Measurements from ENCODE around the gene SCFD2.

Gene SCFD2

GRCh38 chr4:53322696-53323095 is 43.2 kb downstream of the SCFD2 start:
- Histone ChIP-seq H4K20me1 (ENCODE audit: insufficient read depth, low read length) (peaks cover 14% of the 10 kb centered on the region; the same call in 1 of the 2 replicates), H3K27me3 (ENCODE audit: insufficient read depth, low read length, poor library complexity) (no peaks in the 10 kb centered on the region), H3K27ac (ENCODE audit: low read length) (no peak overlapping the region), H2AFZ (ENCODE audit: low read depth, low read length) (no peak overlapping the region), H3K9ac (ENCODE audit: low read depth, low read length) (no peak overlapping the region), H3K4me1 (ENCODE audit: insufficient read depth, low read length) (0 out of 2 replicates have a peak, but pooled peaks cover 4% of the 10 kb centered on the region), H3K4me2 (ENCODE audit: insufficient read depth, low read length) (no peak overlapping the region), H3K9me3 (ENCODE audit: insufficient read depth, low read length, severe bottlenecking) (no peaks in the 10 kb centered on the region), H3K79me2 (ENCODE audit: insufficient read depth, low read length) (peaks cover 4% of the 10 kb centered on the region; the same call in 1 of the 2 replicates), H3K36me3 (ENCODE audit: insufficient read depth, low read length) (peaks cover 5% of the 10 kb centered on the region; the same call in 1 of the 2 replicates), H3K4me3 (ENCODE audit: low read depth in 1 of 2, low read length in 2 of 2) (no peak overlapping the region)
- no peak for TF ChIP-seq EZH2 (IDR thresholded peaks at IDR 0.05; ENCODE audit: borderline replicate concordance, low read depth, low read length, severe bottlenecking)
- TF ChIP-seq CTCF (IDR thresholded peaks at IDR 0.05; ENCODE audit: borderline replicate concordance, extremely low read depth, low read length, poor library complexity, severe bottlenecking) = no peak
- DNase-seq (no peak), ATAC-seq (ENCODE audit: insufficient read depth, low read depth) (no peak)

- DNase-seq = no peak
- Histone ChIP-seq H4K20me1 (ENCODE audit: insufficient read depth, low read length) (peaks cover 14% of the 10 kb centered on the region; the same call in 1 of the 2 replicates), H3K9ac (ENCODE audit: low read depth, low read length) (no peak overlapping the region), H3K79me2 (ENCODE audit: insufficient read depth, low read length) (peaks cover 4% of the 10 kb centered on the region; the same call in 1 of the 2 replicates), H3K9me3 (ENCODE audit: insufficient read depth, low read length, severe bottlenecking) (no peaks in the 10 kb centered on the region), H3K27ac (ENCODE audit: low read length) (no peak overlapping the region), H3K4me1 (ENCODE audit: insufficient read depth, low read length) (0 out of 2 replicates have a peak, but pooled peaks cover 4% of the 10 kb centered on the region), H2AFZ (ENCODE audit: low read depth, low read length) (no peak overlapping the region), H3K4me3 (ENCODE audit: low read depth in 1 of 2, low read length in 2 of 2) (no peak overlapping the region), H3K36me3 (ENCODE audit: insufficient read depth, low read length) (peaks cover 2% of the 10 kb centered on the region; the same call in 1 of the 2 replicates), H3K27me3 (ENCODE audit: insufficient read depth, low read length, poor library complexity) (no peaks in the 10 kb centered on the region), H3K4me2 (ENCODE audit: insufficient read depth, low read length) (no peak overlapping the region)
- TF ChIP-seq EZH2 (IDR thresholded peaks at IDR 0.05; ENCODE audit: borderline replicate concordance, low read depth, low read length, severe bottlenecking) = no peak
- no peak for TF ChIP-seq CTCF (IDR thresholded peaks at IDR 0.05; ENCODE audit: borderline replicate concordance, extremely low read depth, low read length, poor library complexity, severe bottlenecking)
- ATAC-seq (ENCODE audit: insufficient read depth, low read depth) = no peak
Observed at GRCh38 chr4:53321984-53322289, 43.9 kb downstream of the SCFD2 start.

GRCh38 chr4:53321151-53321983 is 44.5 kb downstream of the SCFD2 start:
- no peak for ATAC-seq (ENCODE audit: insufficient read depth, low read depth)
- DNase-seq = no peak
- Histone ChIP-seq H3K9me3 (ENCODE audit: insufficient read depth, low read length, severe bottlenecking) (no peaks in the 10 kb centered on the region), H2AFZ (ENCODE audit: low read depth, low read length) (no peak overlapping the region), H3K4me1 (ENCODE audit: insufficient read depth, low read length) (0 out of 2 replicates have a peak, but pooled peaks cover 4% of the 10 kb centered on the region), H3K79me2 (ENCODE audit: insufficient read depth, low read length) (peaks cover 4% of the 10 kb centered on the region; the same call in 1 of the 2 replicates), H3K27ac (ENCODE audit: low read length) (no peak overlapping the region), H3K4me2 (ENCODE audit: insufficient read depth, low read length) (no peak overlapping the region), H3K36me3 (ENCODE audit: insufficient read depth, low read length) (peaks cover 2% of the 10 kb centered on the region; the same call in 1 of the 2 replicates), H4K20me1 (ENCODE audit: insufficient read depth, low read length) (peaks cover 14% of the 10 kb centered on the region; the same call in 1 of the 2 replicates), H3K27me3 (ENCODE audit: insufficient read depth, low read length, poor library complexity) (no peaks in the 10 kb centered on the region), H3K4me3 (ENCODE audit: low read depth in 1 of 2, low read length in 2 of 2) (no peak overlapping the region), H3K9ac (ENCODE audit: low read depth, low read length) (no peak overlapping the region)
- TF ChIP-seq CTCF (IDR thresholded peaks at IDR 0.05; ENCODE audit: borderline replicate concordance, extremely low read depth, low read length, poor library complexity, severe bottlenecking) (no peak), EZH2 (IDR thresholded peaks at IDR 0.05; ENCODE audit: borderline replicate concordance, low read depth, low read length, severe bottlenecking) (no peak)

Measured in DND-41 (cell line).